A549 treated with AZD9567 at 1 μM for 4 hours (cell line): ENCODE measurements around the gene CEPT1. TPM values are rescaled to one million over a fixed set of nuclear protein-coding genes. Genes with fewer than 3 reads are reported as not detected.

Experiments
- total RNA-seq: library from RNA; stranded (reverse); fragments of 200-300 nt; extraction: Qiagen RNA extraction; gene quantifications from 5 replicates; pipeline ENCODE4 v1.2.3, GENCODE V29; 2022; ENCODE audit not compliant: insufficient read depth

Gene CEPT1
- 8.5 to 13.2 TPM (median 11.9 TPM) in 5 replicates for total RNA-seq

DNA sequence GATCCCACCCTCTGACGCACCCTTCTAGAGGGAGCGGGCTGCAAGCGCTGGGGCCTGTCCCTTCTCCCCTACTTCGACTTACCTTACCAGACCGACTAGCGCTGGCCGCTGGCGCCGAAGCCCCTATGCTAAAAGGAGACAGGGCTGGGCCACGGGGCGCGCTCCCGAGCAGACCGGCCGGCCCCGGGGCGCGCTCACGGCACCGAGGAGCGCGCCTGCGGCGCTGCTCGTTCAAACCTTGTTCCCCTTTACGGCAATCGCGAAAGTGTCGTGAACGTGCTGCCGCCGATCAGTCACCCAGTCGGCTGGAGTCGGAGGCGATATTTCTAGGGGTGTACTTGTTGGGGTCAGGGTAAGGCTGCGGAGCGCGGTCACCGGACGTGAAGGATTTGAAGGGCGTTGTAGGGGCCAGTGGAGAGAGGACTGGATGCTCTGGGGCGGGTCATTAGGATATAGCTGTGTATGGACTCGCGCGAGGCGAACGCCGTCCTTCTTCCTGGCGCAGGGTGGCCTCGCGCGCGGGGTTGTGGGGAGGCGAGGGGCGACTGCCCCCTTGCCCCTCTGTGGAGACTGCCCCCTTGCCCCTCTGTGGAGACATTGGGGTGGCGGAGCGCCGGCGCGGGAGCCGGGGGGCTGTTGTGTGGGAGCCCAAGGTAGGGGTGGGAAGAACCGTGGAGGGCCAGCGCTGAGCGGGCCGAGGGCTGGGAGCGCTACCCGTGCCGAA is at the start of gene CEPT1, which contains the start of gene DRAM2:
CEPT1 (plus strand) TSS at position 268 of the 724 bp plus-strand sequence. CDS start 7,492 bp downstream, outside the sequence.
DRAM2 (minus strand) TSS at position 138 of the 724 bp plus-strand sequence. CDS start 8,539 bp downstream, outside the sequence.

DNA sequence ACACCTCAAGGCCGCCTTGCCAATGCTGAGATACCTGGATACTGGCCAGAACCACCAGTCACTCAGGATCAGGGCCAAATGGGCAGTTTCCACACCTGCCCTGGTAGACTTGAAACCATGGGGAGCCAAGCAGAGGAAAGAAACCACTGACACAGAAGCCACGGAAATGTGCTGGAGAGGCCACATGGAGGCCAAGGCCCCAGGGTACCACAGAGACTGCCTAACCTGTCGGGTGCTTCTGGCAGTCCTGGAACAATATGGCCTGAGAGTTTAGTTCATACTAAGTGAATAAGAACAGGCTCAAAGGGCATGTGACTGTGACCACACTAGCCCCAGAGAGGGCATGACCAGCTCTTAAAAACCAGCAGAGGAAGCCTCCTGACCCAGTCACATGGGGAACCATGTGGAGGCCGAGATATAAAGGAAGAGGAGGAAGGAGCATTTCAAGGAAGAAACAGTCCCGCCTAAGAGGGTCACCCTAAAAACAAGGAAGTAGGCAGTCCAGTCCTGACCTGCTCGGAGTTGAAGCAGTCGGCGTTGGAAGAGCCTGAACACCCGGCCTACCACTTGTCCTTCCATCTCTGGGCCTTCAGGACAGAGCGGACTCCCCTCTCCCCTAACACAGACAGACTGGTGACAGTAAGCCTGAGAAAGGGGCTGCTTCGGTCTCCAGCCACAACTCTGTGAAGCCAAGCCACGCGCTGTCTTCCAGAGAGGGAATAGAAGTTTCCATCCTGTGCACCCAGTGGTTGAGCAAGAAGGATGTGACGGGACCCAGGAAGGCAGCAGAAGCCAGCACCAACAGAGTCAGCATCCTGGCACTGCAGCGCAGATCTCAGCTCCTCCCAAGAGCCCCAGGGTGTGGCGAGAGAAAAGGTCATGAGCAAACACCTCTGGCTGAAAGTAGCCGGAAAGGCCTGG is 60.1 kb downstream of the CEPT1 start, which contains the start of gene DENND2D:
DENND2D (minus strand) TSS at position 766 of the 921 bp plus-strand sequence; CDS start at position 579, 187 bp downstream.

GRCh38 chr1:111227434-111227833 is 87.4 kb downstream of the CEPT1 start, which contains the start of gene CHI3L2:
TSS of gene CHI3L2 (plus strand) at chr1:111227713. CDS start at chr1:111227730, 17 bp downstream.

Other genes starting within 250 kb of the CEPT1 start
- 15.3 to 29.5 TPM (median 19.2 TPM) in 5 replicates for gene LRIF1, start 176.3 kb upstream of the CEPT1 start, total RNA-seq
- 13.5 to 20.9 TPM (median 19.3 TPM) in 5 replicates for gene DRAM2, start 130 bp upstream of the CEPT1 start, total RNA-seq
- 0.87 to 3.4 TPM (median 0.97 TPM) in 5 replicates for gene DENND2D, start 60.4 kb downstream of the CEPT1 start, total RNA-seq
- 0.13 to 0.33 TPM (median 0.22 TPM) in 4 of 5 replicates, not detected in the other for gene CHI3L2, start 87.5 kb downstream of the CEPT1 start, total RNA-seq
- not detected in 5 replicates for gene CHIA, start 150.6 kb downstream of the CEPT1 start, total RNA-seq